MM.1S (cell line): ENCODE measurements around the gene WDR91.

Experiments used
- EZH2 ChIP-seq: fragments of 300-600 bp; sonication (generic); optimal IDR thresholded peaks from 2 replicates; pipeline ENCODE3; 2017; ENCODE audit warnings: low read depth, mild to moderate bottlenecking, antibody characterized with exemption, low read length, mixed read lengths
- EZH2phosphoT487 ChIP-seq: fragments of 300-600 bp; sonication (generic); IDR thresholded peaks from 2 replicates; pipeline ENCODE4 v1.6.1; 2018; ENCODE audit warnings: antibody characterized with exemption, low read length
- TF ChIP-seq, protein P1 (sequence below): fragments of 300-600 bp; sonication (generic); IDR thresholded peaks from 2 replicates; pipeline ENCODE4 v1.5.1; 2016; ENCODE audit warnings: antibody characterized with exemption, low read length, mixed read lengths

DNA sequence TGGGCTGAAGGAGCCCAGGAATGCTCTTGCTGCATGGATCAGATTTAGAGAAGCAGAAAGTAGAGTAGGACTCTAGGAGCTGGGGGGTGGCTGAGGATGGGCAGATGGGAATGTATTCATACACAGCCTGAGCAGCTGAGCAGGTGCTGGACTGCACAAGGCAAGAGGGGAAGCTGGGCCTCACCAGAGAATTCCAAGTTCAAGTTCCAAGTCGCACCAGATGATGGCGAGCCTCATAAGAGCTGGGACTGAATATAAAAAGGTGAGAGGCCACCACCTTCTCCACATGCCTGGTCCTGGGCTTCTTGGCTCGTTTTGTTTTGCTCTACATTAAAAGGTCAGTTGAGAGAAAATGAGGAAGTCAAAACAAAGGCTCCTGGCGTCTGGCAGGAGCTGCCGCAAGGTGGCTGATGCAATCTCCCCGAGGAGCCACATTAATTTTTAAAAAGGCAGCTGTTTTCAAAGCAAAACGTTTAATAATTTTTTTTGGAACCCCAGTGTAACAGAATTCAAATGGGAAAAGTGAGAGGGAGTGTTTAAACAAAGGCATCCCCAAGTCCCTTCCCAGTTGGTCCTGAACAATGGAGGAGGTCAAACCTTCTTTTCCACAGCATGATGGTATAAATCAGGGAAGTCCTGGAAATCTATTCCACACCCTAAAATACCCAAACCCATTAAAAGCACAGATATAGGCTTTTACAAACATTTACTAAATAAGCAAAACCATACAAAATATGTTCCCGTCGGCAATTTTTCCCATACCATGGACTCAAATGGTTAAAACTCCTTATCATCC is 50.3 kb downstream of the WDR91 start:
- TF ChIP-seq, protein P1, sequence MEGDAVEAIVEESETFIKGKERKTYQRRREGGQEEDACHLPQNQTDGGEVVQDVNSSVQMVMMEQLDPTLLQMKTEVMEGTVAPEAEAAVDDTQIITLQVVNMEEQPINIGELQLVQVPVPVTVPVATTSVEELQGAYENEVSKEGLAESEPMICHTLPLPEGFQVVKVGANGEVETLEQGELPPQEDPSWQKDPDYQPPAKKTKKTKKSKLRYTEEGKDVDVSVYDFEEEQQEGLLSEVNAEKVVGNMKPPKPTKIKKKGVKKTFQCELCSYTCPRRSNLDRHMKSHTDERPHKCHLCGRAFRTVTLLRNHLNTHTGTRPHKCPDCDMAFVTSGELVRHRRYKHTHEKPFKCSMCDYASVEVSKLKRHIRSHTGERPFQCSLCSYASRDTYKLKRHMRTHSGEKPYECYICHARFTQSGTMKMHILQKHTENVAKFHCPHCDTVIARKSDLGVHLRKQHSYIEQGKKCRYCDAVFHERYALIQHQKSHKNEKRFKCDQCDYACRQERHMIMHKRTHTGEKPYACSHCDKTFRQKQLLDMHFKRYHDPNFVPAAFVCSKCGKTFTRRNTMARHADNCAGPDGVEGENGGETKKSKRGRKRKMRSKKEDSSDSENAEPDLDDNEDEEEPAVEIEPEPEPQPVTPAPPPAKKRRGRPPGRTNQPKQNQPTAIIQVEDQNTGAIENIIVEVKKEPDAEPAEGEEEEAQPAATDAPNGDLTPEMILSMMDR, result no peak
- no peak for TF ChIP-seq EZH2
- TF ChIP-seq EZH2phosphoT487, result no peak
